GM20431 (cell line): ENCODE results near the gene CHRNA3.
"Not testable (repeated sequence)": the region's sequence is repeated elsewhere in the genome, so short reads cannot be mapped to it uniquely, and the experiment has no call there.

Source experiments
- in situ Hi-C: fragments of 300-500 bp; cut with MseI, MboI; formaldehyde crosslinking; loops from one replicate; pipeline ENCODE4 v1.15.0; 2020; ENCODE audit warnings: low sequenced_read_pairs; ENCODE audit not compliant: unreplicated experiment

CHRNA3 gene

DNA sequence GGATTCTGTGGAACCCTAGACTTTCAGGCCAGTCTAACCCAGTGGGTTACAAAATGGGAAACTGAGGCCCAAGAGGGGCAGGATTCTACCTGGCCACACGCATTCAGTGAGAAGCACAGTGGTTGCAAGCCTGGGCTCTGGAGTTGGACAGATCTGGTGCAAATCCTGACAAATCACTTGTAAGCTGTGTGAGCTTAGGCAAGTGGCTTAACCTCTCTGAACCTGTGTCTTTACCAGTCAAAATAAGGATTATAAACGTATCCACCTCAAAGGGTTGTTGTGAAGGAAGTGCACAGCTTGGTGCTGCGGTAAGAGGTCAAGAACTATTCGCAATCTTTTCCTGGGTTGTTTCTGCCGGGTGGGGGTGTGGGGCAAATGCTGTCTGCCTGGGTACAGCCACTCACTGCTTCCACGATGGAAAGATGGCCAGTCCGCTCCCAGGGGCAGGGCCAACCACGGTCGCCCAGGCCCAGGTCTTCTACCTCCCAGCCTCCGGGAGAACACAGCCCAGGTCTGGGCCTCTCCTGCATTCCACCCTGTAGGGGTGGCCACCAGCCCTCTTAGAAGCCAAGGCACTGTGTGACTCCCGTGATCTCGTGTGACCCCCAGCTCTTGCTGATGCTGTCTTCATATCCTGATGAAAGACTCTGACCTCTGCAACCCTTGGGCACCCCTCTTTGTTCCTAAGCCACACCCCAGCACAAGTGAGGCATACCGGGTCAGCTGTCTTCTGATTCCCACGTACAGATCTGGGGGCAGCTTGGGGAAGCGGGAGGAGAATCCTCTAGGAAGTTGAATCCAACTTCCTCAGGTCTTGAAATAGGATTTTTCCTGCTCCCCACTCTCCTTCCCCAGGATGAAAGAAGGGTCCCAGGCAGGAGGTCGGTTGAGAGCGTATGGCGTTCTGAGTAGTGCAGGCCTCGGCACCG lies 1.5 kb downstream of the CHRNA3 start:
- in situ Hi-C loops: no loop called here

DNA sequence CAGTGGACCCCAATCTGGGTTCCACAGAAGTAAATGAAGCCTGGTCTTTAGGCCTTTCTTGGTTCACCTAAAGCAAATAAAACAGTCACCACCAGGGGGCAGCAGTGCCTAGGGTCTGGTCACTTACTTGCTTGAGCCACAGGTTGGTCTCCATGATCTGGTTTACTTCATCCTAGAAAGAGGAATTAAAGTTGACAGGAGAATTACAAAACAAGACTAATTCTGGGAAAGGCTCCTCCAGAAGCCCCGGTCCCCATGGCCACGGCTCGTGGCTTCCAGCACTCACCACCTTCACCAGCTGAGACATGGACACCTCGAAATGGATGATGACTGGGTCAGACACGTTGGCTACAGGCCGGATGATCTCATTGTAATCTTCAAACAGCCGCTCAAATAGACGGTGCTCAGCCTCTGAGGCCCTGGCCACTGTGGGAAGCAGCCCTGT lies 2.3 kb downstream of the CHRNA3 start:
- in situ Hi-C loops: no loop called here

DNA sequence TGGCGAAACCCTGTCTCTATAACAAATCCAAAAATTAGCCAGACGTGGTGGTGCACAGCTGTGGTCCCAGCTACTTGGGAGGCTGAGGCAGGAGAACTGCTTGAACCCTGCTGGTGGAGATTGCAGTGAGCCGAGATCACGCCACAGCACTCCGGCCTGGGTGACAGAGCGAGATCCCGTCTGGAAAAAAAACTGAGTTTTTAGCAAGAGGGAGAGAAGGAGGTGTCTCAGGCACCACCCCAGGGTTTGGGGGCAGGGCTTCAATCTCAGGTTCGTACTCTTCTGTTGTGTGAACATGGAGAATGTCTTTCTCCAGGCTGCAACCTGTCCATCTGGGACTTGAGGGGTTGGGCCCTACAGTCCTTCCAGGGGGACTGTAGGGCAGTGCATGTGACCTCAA lies 2.7 kb downstream of the CHRNA3 start:
- in situ Hi-C loops: no loop called here

DNA sequence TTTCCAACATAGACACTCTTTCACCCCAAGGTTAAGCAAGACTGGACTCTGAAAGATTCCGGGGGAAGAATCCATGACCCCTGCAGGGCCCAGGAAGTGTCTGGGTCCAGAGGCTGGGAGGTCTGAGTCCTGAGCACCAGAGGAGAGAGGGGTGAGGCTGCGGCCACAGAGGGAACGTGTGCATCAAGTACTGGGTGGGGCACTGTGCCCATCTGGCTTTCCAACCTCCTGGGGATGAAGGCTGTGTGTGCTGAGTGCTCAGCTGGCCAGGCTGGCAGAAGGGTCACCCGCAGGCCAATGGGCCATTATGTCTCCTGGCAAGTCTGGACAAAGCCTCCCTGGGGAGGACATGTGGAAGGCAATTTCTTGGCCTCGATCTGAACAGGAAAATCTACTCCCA lies 3.3 kb downstream of the CHRNA3 start:
- in situ Hi-C loops: no loop called here

DNA sequence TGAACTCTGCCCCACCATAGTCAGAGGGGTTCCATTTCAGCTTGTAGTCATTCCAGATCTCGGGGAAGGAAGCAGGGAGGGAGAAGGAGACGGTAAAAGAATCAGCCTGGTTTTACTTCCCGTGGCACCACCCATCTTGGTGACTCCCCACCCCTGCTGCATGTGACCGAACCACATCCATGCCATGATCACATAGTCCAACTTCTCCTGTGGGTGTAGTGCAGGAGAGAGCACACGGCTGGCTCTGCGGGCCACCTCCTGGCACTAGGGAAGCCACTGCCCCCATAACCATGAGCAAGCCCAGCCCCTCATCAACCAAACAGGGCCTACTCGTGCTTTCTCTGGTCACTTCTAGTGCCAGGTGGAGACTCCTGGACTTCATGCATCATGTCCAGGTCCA lies 3.7 kb downstream of the CHRNA3 start:
- in situ Hi-C loops: no loop called here

DNA sequence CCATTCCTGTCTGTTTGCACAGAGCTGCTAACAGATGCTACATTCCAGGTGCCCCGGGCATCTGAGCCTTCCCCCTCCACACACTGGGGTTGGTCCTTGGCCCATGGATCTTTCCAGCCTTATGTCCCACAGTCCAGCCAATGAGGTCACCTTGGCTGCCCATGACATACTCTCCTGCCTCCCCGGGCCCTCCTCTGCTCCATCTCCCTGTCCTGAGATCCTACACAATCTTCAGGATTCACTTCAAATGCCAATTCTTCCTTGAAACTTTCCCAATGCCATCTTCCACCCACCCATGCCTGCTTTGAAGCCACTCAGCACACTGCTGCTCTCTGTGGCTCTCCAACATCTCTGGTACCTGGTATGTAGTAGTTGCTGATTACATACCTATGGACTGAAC lies 4.3 kb downstream of the CHRNA3 start:
- in situ Hi-C loops: no loop called here

DNA sequence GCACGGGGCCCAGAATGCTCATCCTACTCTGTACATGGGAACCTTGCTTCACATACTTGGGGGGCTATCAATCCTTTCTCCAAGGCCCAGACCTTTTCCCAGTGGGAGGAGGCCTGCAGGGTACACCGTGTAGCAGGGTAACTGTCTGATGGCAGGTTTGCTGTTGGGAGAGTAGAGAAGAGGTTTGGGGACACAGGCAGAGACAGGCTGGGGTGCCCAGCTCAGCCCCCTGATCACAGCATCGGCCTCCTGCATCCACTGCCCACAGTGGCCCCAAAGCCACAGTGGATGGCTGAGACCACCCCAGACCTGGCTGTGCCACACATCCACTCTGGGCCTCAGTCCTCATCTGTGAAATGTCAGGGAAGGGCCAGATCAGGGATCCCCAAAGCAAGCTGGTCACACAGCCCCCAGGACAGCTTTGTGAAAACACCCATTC lies 5.6 kb downstream of the CHRNA3 start:
- in situ Hi-C loops: no loop called here

DNA sequence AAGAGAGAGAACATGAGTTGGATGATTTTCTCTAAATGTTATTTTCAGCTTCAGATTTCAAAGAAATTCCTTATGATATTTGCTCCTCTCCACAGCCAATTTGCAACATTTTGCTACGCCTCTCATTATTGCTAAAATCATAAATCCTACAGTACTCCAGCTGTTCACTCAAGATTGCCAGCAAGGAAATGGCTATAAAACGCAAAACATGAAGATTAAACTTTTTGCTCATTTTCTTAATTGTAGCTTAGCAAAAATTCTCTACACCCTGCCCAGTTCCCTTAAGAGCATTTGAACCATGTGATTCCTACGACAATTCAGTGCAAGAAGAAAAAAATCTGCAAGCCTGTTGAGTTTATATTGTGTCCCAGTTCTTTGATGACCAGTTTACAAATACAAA lies 6.8 kb downstream of the CHRNA3 start:
- in situ Hi-C loops: no loop called here

DNA sequence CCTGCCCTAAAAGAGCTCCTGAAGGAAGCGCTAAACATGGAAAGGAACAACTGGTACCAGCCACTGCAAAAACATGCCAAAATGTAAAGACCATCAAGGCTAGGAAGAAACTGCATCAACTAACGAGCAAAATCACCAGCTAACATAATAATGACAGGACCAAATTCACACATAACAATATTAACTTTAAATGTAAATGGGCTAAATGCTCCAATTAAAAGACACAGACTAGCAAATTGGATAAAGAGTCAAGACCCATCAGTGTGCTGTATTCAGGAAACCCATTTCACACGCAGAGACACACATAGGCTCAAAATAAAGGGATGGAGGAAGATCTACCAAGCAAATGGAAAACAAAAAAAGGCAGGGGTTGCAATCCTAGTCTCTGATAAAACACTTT lies 11.2 kb downstream of the CHRNA3 start:
- in situ Hi-C loops: not testable (repeated sequence)

DNA sequence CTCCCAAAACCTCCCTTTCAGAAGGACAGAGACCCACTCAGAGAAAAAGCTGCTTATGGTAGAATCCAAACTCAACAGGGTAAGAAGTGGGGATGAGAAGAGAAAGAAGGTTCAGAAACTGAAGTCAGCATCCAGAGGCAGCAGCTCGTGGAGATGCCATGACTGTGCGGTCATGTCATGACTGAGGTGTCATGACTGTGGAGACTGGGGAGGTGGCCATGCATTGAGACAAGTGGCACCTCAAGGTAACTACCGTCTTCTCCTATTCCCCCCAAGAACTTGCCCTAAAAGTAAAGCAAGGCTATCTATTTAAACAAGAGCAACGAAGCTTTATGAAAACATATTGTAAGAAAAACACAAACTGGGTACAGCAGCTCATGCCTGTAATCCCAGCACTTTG lies 15.1 kb downstream of the CHRNA3 start:
- in situ Hi-C loops: no loop called here

DNA sequence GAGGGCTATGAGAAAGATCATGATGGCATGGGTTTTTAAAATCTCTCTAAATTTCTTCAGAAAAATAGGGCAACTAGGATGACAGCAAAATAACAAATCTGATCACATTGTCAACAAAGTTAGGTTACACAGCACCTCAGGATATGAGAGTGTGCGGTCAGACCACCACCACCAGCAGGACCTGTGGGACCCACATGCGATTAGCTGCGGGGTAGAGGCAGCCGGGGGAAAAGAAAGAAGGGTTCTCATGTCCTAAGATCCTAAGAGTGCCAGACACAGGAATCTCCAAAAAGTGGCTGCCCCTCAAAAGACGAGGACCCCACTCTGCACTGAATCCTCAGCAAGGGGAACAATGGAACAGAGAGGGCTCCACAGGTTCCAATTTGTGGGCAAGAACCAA lies 15.6 kb downstream of the CHRNA3 start:
- in situ Hi-C loops: no loop called here

DNA sequence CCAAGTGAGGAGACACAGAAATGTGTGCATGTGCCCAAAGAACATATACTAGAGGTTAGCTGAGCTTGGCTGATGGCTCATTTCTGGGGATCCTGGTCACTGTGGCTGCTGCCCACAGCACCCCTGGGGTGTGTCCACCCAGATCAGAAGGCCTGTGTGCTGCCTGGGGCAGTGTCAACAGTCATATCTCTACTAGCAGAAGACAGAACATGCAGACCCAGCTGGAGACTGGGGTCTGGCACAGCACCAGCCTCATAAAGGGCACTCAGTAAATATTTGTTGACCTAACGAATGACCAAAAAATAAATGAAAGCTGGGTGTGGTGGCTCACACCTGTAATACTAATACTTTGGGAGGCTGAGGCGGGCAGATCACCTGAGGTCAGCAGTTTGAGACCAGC lies 16.4 kb downstream of the CHRNA3 start:
- in situ Hi-C loops: no loop called here

DNA sequence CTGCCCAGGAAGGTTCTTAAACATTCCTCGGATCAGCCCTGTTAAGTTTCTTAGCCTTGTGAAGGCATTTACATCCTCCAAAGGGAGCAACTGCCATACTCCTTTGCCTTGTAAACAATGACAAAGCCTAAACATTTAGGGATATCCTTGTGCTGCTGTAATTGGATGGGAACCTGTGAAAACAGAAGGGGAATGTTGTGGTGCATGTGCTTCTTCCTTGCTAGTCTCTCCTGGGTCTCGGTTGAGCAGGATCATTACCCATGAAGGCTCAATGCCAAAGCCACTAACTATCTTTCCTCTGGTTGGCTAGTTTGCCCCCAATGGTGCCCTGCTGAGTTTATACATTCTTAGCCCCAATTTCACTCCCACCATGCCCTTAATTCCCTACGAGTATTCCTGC lies 17.3 kb downstream of the CHRNA3 start:
- in situ Hi-C loops: no loop called here

DNA sequence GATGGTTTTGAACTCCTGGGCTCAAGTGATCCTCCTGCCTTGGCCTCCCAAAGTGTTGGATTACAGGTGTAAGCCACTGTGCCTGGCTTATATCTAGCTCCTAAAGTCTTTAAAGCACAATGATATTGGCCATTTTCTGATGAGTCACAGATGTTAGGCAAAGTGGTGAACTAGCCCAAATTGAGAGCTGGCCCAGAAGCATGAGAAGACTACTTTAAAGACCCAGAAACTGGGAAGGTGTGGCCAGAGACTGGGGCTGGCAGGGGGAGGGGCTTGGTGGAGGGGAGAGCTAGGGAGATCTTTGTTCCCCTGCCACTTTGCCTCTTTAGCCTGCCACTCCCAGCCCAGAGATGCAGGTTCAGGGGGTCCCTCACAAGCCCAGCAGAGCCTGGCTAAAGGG lies 21.6 kb downstream of the CHRNA3 start:
- in situ Hi-C loops: no loop called here

DNA sequence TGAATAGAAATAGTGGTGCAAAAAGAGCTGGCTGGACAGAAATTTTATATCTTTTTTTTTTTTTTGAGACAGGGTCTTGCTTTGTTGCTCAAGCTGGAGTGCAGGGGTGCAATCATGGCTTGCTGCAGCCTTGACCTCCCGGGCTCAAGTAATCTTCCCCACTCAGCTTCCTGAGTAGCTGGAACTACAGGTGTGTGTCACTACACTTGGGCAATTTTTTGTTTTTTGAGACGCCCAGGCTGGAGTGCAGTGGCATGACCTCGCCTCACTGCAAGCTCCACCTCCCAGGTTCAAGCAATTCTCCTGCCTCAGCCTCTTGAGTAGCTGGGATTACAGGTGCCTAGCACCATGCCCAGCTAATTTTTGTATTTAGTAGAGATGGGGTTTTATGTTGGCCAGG lies 22.4 kb downstream of the CHRNA3 start:
- in situ Hi-C loops: no loop called here

DNA sequence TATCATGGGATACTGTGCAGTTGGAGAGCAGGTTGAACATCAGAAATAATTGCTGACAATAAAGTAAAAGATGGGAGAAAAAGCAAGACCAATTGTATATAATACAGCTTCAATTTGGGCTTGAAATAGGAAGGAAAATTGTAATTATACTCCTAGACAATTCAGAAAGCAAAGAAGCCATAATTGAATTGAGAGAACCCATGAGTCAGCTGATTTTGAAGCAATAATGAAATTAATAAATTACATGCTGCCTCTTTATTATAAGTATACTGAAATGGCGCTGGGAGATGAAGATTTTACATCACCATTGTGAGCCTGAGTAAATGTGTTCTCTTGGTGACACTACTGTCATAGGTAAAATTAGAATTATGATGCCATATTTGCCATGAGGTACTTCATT lies 23.2 kb downstream of the CHRNA3 start:
- in situ Hi-C loops: no loop called here

DNA sequence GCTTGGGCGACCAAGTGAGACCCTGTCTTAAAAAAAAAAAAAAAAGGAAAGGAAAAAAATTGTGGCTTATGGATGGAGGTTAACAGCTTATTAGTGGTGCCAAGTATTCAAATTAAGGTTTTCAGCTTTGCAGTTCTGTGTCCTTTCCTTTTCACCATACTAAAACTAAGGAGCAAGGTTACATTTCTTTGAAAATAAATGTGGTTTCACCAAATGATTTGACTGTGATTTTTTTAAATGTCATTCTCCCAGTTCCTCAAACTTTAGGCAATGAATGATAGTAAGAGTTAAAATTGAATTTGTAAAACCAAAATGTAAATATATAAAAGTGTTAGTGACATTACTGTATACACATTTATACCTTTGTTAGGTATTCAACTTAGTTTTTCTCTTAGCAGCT lies 45.9 kb downstream of the CHRNA3 start:
- in situ Hi-C loops: no loop called here

DNA sequence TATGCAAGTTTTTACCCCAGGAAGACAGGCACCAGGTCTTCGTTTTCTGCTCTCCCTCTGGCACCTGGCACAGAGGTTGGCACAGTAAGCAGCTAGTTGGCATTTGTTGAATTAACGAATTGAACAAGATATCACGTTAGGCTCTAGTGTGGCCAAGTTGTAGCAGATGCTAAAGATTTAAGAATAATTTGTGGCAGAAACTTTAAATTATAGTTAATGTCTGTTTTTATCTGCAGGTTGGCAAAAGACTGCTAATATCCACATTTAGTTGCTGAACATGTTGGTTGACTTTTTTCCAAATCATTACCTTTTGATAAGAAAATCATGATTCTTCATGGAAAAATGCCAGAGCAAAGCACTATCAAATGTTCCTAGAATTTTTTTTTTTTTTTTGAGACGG lies 47.4 kb downstream of the CHRNA3 start:
- in situ Hi-C loops: no loop called here

DNA sequence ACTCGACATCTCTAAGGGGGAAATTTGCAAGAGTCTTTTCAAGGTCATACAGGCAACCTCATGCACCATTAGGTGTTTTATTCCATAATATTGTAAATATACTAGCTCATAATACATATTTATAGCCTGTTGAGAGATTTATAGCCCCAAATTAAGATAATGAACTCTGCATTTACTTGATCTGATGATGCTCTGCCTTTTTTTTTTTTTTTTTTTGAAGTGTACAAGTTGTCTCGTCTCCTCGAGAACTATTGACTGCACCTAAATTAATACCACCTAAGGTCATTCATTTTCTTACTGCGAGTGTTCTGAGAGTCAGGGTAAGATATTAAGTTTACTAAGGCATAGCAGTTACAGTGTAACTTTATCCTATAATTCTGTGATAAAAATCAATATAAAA lies 49.4 kb downstream of the CHRNA3 start:
- in situ Hi-C loops: no loop called here

DNA sequence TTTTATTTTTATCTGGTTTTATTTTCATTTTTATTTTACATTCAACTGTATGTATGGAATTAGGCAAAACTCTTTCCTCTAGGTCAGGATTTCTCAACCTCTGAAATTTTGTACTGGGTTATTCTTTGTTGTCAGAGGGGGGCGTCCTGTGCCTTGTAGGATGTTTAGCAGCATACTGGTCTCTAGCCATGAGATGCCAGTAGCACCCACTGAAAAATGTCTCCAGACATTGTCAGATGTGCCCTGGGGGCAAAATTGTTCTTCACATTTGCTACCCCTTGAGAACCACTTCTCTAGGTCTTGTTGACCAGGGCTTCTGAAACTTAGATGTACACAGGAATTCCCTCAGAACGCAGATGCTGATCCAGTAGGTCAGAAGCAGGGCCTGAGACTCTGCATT lies 50.1 kb downstream of the CHRNA3 start:
- in situ Hi-C loops: no loop called here

DNA sequence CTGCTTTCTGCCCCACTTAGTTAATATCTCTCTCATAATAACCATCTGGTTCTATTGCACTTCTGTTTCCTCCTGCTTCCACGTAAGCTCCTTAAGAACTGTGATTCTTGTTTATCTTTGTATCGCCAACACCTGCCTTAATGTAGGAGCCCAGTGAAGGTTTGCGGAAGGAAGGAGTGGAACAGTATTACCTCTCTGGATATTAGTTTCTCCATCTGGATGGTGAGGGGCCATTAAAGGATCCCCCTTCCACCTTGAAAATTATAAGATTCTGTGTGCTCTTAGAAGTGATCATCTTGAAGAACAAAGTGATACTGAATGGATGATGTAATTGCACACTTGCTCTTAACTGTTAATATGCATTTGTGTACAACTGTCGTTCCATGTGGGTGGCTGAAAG lies 53.3 kb downstream of the CHRNA3 start:
- in situ Hi-C loops: no loop called here
